HG03039 (cell line): ENCODE measurements around the gene GPC5.

Experiments used
- ATAC-seq: cut with Tn5 transposase; IDR thresholded peaks from one replicate; pipeline ENCODE4 v1.9.1; 2021; ENCODE audit warnings: mild to moderate bottlenecking, moderate library complexity; ENCODE audit not compliant: unreplicated experiment

GPC5 gene

DNA sequence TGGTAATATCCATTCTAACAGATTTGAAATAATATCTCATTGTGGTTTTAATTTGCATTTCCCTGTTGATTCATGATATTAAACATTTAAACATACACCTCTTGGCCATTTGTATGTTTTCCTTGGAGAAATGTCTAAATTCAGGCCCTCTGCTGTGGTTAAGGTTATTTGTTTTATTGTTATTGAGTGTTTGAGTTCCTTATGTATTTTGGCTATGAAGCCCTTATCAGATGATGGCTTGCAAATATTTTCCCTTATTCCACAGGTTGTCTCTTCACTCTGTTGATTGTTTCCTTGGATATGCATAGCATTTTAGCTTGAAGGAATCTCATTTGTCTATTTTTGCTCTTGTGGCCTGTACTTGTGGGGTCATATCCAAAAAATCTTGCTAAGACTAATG, 303.6 kb downstream of the GPC5 start:
- ATAC-seq = no peak

DNA sequence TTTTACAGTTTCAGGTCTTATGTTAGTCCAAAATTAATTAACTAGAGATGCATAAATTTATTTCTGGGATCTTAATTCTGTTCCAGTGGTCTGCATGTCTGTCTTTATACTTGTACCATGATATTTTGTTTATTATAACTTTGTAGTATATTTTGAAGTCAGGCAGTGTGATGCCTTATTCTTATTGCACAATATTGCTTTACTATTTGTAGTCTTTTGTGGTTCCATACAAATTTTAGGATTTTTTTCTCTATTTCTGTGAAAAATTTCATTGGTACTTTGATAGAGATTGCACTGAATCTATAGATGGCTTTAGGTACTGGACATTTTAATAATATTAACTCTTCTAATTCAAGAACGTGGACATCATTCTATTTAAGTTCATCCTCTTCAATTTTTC, 304.0 kb downstream of the GPC5 start:
- ATAC-seq = no peak

DNA sequence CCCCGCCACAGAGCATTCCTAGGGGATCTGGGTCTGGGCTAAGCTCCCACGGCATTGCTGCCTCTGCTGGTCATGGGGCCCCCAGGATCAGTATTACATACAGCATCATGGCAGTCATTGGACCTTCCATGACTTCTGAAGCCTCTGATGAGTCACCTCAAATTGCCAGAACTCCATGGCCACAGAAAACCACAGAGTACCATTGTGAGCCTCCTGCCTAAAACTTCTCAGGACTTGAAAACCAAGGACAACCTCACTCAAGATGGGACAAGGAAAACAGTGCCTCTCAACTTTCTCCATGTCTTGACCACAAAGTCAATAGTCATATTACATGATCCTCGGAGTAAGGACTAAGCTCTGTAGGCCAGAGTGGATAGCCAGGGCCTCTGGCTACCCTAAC, 306.0 kb downstream of the GPC5 start:
- no peak for ATAC-seq

DNA sequence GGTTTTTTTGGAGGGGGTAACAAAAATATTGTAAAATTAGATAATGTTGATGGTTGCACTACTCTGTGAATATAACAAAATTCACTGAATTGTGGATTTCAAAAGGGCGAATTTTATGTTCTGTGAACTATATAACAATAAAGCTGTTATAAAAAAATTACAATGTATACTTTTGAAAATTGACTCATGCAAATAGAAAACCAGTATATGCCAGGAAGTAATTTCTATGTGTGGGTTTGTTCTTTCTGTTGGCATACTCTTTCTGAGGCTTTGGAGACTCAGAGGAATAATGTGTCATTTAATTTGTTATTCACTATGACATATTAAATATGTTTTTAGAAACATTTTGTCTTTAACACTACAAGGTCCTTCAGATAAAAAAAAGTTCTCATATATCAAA, 310.1 kb downstream of the GPC5 start:
- no peak for ATAC-seq

DNA sequence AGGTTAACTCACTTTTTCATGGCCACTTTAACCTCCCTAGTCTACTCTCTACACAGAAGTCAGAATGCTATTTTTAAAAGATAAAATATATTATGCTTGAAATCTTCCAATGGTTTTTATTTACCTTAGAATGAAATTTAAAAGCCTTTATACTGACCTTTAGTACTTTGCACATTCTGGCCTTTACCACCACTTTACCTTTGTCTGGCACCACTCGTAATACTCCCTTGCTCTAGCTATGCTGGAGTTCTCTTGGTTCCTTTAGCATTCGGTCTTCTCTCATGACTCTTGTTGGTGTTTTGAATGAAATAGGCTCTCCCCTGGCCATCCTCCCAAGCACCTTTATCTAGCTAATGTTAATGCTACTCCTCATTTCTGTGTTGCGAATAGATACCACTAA, 310.8 kb downstream of the GPC5 start:
- ATAC-seq = no peak

DNA sequence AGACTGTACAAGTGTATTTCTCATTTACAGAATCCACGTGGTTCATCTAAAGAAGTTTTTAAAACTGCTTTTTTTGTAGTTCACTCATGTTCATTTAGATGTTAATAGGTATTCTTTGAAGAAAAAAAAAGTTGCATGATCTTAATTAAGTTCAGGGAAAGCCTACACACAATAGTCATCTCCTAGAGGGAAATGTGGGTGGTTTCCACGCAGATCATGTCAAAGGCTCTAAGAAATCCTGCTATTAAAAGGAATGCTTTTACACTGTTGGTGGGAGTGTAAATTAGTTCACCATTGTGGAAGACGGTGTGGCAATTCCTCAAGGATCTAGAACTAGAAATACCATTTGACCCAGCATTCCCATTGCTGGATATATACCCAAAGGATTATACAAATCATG, 312.3 kb downstream of the GPC5 start:
- ATAC-seq = no peak

DNA sequence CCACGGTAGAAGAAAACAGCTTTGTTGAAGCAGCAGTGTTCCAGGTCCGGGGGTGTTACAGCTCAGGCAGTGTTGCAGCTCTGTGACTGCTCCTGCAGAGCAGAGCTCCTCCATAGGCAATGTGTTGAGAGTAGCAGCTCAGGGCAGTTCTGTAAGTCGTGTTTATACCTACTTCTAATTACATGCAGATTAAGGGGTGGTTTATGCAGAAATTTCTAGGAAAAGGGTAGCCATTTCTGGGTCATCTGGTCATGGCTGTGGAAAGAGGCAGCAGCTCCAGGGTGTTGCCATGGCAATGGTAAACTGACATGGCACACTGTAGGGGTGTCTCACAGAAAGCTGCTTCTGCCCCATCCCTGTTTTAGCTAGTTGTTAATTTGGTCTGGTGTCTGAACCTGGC, 316.4 kb downstream of the GPC5 start:
- ATAC-seq = no peak

DNA sequence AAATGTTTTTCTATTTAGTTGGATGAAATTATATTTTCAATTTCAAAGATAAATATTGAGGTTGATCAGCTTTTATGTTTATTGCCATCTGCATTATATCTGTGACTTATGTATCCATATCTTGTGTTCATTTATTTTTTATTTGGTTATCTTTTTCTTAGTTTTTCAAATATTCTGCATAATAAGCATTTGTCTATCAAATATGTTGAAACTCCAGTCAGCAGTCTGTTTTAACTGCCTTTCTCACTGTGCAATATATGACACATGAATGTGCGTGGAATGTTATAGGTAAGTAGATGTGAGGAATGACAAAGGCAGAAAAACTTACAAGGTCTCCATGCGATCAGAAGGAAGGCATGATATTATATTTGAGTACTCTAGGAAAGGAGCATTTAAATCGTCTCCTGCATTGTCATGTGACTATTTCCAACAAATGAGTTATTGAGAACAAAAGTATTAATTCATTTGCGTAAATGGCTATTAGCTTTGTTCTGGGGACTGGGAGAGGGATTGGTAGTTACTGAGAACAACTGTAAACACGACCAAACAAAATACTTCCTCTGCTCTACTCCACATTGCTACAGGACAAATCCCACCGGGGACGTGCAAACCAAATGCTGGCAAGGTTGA, 318.1 kb downstream of the GPC5 start:
- no peak for ATAC-seq

DNA sequence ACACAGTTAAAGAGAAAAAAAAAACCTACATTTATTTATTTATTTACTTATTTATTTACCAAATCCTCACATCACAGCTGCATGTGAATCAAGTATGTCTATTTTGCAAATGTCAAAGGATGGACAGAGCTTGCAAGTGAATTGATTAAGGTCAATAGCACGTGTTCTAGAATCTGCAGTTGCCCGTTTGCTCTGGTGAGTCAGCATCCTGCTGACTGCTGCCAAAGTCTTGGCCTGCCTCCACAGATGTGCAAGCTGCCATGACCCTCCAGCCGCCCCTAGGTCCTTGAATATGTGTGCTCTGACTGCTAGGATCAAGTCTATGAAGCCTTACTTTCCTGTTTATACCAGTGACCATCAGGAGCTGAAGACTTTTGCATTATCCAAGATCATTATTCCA, 320.6 kb downstream of the GPC5 start:
- ATAC-seq = no peak

DNA sequence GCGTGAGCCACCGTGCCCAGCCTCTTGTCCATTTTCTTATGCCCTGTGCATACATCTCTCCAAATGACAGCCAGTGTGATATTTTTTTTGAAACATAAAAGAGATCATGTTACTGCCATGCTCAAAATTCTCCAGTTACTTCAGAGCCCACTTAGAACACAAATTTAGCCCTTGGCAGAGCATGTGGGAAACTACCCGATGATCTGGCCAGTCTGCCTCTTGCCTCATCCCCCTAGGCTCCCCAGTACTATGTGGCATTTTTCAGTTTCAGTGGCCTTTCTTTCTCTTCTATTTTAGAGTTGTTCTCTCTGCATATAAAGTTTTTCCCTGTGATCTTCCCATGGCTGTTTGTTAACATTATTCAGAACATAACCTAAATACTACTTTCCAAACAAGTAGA, 323.0 kb downstream of the GPC5 start:
- ATAC-seq = no peak

DNA sequence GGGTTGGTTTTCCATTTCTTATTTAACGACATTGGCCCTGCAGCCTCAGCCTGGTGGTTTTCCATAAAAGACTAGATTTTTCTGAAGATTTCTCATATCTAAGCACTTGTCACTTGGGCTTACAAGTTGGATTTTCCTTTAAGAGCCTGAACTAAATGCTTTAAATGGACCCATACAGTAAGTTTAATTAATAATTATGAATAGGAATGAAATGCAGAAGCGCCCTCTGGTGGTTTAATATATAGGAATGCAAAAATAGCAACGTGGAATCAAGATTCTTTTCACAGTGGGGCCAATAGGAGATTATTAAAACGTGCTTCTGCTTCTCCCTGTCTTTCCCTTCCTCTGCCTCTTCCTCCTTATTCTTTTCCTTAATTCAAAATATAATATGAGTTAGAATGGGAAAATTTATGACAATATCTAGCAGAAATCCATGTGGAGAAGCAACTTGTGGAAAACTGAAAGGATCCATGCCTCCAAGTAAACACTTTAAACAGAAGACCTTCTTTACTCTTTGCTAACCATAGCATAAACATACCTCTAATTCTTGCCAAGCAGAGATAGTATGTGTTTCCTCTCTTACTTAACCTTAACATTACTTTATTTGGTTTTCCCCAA, 324.0 kb downstream of the GPC5 start:
- no peak for ATAC-seq

DNA sequence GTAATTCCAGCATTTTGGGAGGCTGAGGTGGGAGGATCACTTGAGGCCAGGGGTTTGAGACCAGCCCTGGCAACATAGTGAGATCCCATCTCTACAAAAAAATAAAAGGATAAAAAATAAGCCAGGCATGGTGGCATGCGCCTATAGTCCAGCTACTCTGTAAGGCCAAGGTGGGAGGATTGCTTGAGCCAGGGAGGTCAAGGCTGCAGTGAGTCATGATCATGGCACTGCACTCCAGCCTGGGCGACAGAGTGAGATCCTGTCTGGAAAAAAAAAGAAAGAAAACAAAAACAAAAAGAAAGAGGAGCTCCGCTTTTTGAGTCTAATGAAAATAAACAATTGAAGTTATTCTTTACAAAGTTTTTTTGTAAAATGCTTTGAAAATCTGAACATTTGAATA, 326.2 kb downstream of the GPC5 start:
- no peak for ATAC-seq

DNA sequence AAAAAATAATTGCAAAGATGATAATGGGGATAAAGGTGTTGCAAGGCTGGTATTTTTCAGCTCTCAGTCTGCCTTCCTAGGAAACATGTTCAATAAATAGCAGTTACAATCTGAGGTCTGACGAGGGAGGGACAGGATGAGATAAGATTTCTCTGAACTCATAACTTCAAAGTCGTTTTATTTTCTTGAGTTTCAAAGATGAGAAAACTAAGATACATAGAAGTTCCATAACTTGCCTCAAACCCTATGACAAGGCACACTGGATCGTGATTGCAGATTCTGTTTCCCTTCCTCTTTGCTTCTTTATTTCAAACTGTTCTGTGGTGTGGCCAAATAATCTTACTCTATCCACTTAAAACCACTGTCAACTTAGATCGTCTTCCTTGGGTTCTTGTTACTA, 327.2 kb downstream of the GPC5 start:
- ATAC-seq = no peak

DNA sequence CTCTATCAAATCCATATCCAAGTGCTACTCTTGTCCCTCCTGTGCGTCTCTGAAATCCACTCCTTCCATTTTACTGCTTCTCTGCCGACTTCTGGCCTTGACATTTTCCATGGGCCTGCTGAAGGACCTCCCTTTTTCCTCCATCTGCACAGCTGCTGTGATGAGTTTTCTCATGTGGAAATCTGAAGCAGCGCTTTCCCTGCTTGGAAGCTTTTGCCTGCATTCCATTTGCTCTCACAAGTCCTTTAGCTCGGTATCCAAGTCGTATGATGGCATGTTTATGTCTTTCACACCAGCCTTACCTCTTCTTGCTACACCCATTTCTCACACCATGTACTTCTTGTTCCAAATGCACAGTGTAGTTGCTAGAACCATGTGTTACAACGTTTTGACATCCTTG, 328.2 kb downstream of the GPC5 start:
- ATAC-seq = no peak

DNA sequence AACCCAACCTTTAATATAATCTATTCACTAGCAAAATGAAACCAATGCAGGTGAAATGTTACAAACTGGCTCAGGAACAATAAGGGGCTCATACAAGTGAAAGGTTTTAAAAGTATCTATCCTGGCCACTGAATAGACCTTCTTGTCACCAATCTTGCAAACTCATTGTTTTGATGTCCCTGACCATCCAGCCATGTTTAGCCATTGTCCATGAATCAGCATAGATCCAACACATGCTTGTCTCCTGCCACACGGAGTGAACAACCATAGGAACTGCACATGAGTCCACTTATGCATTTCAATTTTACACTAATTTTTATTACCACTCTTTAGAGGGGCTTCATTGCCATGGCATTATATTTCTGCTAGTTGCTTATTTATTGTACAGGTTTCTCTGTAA, 331.4 kb downstream of the GPC5 start:
- ATAC-seq = no peak

DNA sequence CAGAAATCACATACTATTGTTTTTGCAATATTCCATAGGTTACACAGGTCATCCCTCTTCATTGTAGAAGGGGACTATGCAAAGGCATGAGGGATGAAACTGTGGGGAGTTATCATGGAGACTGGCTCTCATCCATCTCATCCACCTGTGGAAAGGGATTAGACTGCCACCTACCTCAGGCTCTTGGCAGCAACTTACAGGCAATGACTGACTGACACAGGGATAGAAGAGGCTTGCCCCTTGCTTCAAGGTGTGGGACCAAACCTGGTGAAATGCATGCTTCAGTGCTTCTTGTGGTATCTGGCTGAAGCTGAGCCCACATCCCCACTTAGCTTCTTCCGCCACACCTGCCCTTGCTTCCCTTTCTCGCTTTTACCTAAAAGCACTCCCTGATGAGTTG, 341.3 kb downstream of the GPC5 start:
- ATAC-seq = no peak

DNA sequence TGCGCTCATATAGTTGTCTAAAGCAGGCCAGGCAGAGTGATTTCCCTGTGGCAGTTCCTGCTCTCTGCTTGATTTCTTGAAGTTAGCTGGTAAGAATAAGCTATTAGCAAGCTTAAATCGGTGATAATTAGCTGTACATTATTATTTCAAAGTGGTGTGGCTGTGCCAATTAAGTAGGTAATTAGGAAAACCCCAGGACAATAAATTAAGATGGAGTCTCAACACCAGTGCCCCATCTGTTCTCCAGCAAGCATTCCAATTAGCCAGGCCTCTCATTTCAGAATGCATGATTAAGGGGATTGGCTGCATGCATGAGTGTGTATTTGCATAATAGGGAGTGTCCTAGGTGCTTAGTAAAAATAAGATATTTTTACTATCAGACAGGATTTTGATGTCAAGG, 342.3 kb downstream of the GPC5 start:
- no peak for ATAC-seq

DNA sequence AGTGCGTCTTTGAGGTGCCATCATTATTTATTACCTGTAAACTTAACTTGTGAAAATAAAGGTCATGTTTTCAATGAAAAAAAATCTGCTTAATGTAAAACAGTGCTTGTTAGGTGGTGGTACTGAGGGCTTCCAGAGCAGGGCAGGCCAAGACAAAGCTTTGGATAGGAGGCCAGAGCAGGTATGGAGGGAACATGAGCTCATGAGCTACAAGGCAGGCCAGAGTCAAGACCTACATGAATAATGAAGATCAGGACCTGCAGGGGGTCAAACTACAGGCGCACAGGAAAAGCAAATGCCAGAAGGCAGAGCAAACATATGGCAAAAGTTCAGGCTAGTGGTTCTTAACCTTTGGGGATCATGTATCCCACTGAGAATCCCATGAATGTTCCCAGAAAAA, 343.5 kb downstream of the GPC5 start:
- ATAC-seq = no peak

DNA sequence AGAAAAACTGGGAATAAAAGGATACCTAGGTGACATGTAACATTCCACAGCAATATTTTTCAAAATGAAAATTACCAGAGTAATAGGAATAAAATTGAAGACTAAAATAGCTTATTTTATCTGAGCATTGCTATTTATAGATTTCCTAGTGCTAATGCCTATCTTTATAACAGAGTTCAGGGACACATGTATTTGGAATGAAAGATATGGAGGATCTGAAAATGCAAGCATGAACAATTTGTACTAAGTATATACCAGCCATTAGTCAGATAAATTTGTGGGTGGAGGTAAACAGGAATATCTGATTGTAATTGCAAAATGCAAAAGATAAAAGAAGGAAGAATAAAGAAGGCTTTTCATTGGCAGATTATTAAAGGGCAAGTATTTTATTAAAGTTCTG, 345.9 kb downstream of the GPC5 start:
- ATAC-seq = no peak

DNA sequence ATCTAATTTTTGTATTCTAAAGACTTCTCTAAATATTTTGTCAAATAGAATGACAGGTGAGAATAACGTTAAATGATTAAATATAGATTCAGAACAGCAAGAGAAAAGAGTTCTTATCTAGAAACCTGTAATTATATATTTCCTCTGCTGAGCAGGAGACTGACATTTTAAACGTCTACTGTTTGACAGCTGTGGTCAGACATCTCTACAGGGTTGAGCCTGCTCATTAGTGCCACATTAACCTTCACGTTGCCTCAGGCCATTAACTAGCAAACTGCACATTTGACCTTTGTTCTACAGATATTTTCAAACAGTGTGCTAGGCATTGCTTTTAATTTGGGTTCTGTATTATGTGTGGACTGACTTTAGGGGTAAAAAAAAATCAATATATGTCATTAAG, 347.5 kb downstream of the GPC5 start:
- ATAC-seq = no peak

DNA sequence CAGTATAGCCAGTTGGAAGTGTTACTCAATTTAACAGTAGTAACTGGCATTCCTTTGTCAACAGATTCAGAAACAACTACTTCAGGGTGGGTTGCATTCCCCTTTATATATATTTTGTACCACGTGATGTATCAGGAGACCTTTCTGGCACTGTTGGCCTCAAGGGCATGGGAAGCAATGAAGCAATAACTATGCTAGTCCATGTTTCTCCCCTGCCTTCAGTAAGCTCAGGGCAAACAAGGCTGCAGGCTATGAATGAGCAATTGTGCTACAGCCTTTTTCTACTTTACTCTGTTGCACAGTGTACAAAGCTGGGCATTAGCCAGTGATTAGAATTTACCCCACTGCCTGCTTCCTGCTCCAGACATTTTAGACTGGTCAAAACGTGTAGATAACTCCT, 348.8 kb downstream of the GPC5 start:
- no peak for ATAC-seq

DNA sequence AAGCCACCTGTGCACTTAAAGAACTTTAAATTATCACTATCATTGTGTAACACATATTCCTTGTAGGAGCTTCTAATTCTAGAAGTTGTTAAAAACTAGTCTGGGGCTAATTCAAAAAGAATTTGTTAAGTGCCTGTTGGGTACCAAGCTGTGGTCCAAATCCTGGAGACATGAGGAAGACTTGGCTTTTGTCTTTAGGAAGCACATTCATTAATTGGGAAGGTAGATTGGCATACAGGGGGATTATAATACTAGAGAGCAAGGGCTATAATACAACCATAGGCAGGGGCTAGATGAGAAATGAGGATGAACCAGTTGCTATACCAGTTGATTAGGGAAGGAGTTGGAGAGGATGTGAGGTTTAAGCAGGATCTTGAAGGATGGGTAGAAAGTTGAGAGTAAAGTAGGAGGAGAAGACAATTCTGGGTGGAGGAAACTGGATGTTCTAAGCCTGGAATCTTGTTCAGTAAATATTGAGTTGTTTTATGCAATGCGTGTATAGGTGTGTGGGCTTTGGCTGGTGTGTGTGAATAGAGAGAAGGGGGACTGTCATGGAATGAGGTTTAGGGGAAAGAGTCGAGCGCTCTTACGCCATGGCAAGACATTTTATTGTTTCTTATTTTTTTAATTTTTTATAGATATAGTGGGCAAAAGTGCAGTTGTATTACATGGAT, 350.1 kb downstream of the GPC5 start:
- no peak for ATAC-seq

DNA sequence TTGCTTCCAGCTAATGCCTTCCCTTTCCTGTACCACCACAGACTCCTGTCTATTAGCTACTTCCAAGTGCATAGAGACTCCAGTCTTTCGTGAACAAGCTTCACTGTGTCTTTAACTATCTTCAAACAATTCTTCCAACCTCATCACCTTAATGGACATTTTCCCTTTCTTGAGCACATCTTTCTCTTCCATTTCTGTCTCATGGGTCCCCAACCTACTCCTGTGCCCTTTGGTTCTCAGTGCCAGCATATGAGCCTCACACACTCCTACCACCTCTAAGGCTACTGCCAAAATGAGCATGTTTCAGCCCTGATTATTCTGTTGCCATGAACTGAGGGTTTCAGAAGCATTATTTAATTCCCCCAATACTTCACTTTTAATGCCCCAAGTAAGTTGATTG, 360.3 kb downstream of the GPC5 start:
- ATAC-seq = no peak
